GM04503 (cell line): ENCODE measurements around the gene SDHAF1.
A peak's percentile ranks its signal among the peaks of the same experiment; 100 is the strongest.
"Not testable (repeated sequence)": the region's sequence is repeated elsewhere in the genome, so short reads cannot be mapped to it uniquely, and the experiment has no call there.

Experiments
- DNase-seq: peaks from one replicate; pipeline ENCODE4 v3.0.0-alpha.2; 2012; ENCODE audit warnings: low read depth

Gene SDHAF1

GRCh38 chr19:35995048-35995993 lies at the start of gene SDHAF1:
SDHAF1 (plus strand) TSS chr19:35995188; CDS start chr19:35995275, 87 bp downstream.
- DNase-seq, result peak; percentile 47

- DNase-seq, result no peak
Observed at GRCh38 chr19:35946203-35946602, 48.8 kb upstream of the SDHAF1 start.

- no peak for DNase-seq
Observed at GRCh38 chr19:35949131-35949530, 45.9 kb upstream of the SDHAF1 start.

- no peak for DNase-seq
Observed at GRCh38 chr19:35955881-35956634, 38.9 kb upstream of the SDHAF1 start.

GRCh38 chr19:35957411-35957810 lies 37.6 kb upstream of the SDHAF1 start:
- DNase-seq, result not testable (repeated sequence)

- no peak for DNase-seq
Observed at GRCh38 chr19:35958660-35959039, 36.3 kb upstream of the SDHAF1 start.

- no peak for DNase-seq
Observed at GRCh38 chr19:35959040-35959967, 35.7 kb upstream of the SDHAF1 start.

- DNase-seq, result no peak
Observed at GRCh38 chr19:35959968-35960320, 35.0 kb upstream of the SDHAF1 start.

- no peak for DNase-seq
Observed at GRCh38 chr19:35960432-35960972, 34.5 kb upstream of the SDHAF1 start.

- no peak for DNase-seq
Observed at GRCh38 chr19:35963514-35963913, 31.5 kb upstream of the SDHAF1 start.

- DNase-seq, result no peak
Observed at GRCh38 chr19:35966771-35967170, 28.2 kb upstream of the SDHAF1 start.

GRCh38 chr19:35973487-35973886 lies 21.5 kb upstream of the SDHAF1 start:
- DNase-seq, result no peak

- DNase-seq, result no peak
Observed at GRCh38 chr19:35975608-35976214, 19.3 kb upstream of the SDHAF1 start.

GRCh38 chr19:35977446-35978222 lies 17.4 kb upstream of the SDHAF1 start:
- DNase-seq, result no peak

GRCh38 chr19:35978271-35978670 lies 16.7 kb upstream of the SDHAF1 start:
- no peak for DNase-seq

GRCh38 chr19:35978832-35979365 lies 16.1 kb upstream of the SDHAF1 start:
- DNase-seq, result no peak

- not testable (repeated sequence) for DNase-seq
Observed at GRCh38 chr19:35980997-35981396, 14.0 kb upstream of the SDHAF1 start.

GRCh38 chr19:35983177-35983576 lies 11.8 kb upstream of the SDHAF1 start:
- DNase-seq, result no peak

GRCh38 chr19:35986111-35986510 lies 8.9 kb upstream of the SDHAF1 start:
- no peak for DNase-seq
